Right renal pelvis (tissue), 4 donors: ENCODE results near the gene MATK. TPM values are rescaled to one million over a fixed set of nuclear protein-coding genes. Genes with fewer than 3 reads are reported as not detected.
"Not testable (repeated sequence)": the region's sequence is repeated elsewhere in the genome, so short reads cannot be mapped to it uniquely, and the experiment has no call there.

Experiments
- DNase-seq, 4 donors: peaks; one replicate each; pipeline ENCODE4 v3.0.0-alpha.2; 2013; ENCODE audit warnings: low read depth in 4 of 4, low spot score in 3 of 4, missing footprints in 1 of 4
- polyA plus RNA-seq, 4 donors: library from polyadenylated mRNA; unstranded; fragments of 120-200 nt; gene quantifications; one replicate each; pipeline ENCODE4 v1.2.1, GENCODE V29; 2013; ENCODE audit not compliant: insufficient read length in 4 of 4

MATK gene
- polyA plus RNA-seq, 4 donors, result 0.50 to 1.8 (median 1.1) TPM

GRCh38 chr19:3757705-3758104 is 28.5 kb downstream of the MATK start:
- DNase-seq, result not testable (repeated sequence)

DNA sequence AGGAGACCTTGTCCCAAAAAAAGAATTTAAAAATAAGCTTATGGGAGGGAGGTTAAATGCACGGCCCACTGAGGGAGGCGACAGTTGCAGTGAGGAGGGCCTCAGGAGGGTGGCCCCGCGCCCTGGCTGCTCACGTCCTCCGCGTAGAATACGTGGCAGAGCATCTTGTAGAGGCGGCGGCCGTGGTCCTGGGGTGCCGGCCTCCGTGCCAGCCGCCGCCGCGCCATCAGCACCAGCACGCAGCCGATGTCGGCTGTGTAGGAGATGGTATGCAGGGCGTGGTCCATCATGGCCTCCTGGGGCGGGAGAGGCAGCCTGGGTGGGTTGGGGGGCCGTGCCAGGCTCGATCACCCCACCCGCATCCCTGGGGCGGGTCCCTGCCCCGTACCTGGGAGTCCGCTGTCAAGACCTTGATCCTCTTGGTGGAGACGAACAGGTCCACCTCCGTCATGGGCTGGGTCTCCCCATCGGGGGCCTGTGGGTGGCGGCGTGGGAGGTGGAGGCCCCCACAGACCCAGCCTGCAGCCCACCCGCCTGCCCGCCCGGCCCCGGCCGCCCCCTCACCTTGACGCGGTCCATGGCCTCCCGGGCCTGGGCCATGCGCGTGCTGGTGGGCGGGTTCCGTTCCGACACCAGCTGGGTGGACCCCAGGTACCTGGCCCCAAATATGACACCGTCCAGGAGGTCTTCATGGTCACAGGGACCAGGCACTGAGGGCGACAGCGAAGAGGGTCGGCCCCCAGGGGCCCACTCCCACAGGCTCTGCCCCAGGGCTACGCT is 32.4 kb downstream of the MATK start:
- no peak for DNase-seq

- no peak for DNase-seq
Measured at GRCh38 chr19:3752492-3752891, 33.7 kb downstream of the MATK start.

DNA sequence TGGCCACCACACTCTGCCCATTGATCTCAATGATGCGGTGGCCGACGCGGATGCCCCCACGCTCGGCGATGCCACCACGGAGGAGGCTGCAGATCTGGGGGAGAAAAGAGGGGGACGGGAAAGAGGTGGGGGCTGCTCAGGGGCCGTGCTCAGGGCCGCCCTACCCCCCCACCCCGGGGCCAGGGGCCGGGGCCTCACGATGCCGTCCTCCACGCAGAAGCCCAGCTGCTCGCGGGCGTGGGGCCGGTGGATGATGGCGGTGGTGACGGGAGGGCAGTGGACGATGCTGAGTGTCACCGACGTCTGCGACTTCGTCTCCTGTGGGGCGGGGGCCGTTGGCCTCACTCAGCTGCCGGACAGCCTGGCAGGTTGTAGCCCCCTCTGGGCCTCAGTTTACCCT is 34.9 kb downstream of the MATK start:
- no peak for DNase-seq

- no peak for DNase-seq
Measured at GRCh38 chr19:3750211-3750610, 36.0 kb downstream of the MATK start.

DNA sequence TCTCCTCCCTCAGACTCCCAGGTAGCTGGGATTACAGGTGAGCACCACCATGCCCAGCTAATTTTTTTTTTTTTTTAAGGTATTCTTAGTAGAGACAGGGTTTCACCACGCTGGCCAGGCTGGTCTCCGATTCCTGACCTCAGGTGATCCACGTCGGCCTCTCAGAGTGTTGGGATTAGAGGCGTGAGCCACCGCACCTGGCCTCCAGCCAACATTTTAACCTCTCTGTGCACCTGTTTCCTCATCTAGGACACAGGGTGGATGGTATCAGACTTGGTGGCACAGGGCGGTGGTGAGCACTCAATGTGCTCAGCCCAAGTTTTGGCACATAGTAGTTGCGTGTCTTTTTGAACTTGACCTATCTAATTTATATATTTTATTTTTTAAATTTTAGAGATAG is 37.2 kb downstream of the MATK start:
- no peak for DNase-seq

DNA sequence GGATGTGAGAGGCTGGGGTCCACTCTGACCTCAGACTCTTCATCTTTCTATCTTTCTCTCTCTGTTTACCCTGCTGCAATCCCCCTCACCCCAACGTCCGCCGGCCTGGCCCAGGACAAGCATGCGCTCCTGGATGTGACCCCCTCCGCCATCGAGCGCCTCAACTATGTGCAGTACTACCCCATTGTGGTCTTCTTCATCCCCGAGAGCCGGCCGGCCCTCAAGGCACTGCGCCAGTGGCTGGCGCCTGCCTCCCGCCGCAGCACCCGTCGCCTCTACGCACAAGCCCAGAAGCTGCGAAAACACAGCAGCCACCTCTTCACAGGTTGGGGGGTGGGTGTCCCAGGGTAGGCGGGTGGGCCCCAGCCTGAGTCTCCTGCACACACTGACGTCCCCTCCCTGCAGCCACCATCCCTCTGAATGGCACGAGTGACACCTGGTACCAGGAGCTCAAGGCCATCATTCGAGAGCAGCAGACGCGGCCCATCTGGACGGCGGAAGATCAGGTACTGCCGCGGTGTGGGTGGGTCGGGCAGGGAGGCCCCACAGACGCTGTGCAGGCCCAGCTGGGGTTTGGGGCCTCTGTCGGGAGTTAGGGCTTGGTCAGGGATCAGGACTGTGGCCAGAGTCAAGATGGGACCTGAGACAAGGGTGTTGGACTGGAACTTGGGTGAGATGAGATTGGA is 39.7 kb downstream of the MATK start:
- DNase-seq, result no peak

DNA sequence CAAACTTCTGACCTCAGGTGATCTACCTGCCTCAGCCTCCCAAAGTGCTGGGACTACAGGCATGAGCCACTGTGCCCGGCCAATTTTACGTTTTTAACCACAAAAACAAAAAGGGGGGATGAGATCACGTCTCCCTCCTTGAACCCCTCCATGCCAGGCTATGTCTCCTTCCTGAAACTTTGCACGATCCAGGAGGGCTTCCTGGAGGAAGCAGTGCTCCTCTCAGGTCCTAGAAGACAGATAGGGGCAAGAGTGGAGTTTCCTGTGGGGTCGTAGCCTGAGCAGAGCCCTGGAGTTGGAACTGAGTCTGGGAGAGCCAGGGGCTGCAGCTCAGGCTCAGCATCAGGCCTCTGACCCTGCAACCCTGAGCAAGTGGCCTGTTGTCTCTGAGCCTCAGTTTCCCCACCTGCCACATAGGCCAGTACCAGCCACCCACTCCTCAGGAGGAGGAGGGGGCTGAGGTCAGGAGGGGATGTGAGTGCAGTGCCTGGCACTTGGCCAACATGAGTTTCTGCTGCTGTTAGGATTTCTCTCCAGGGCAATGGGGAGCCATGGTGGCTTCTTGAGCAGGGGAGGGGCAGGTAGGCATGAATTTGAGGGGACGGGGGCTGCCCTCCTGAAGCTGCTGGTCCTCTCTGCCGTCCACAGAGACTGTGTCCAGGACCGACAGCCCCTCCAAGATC is 40.7 kb downstream of the MATK start:
- no peak for DNase-seq

DNA sequence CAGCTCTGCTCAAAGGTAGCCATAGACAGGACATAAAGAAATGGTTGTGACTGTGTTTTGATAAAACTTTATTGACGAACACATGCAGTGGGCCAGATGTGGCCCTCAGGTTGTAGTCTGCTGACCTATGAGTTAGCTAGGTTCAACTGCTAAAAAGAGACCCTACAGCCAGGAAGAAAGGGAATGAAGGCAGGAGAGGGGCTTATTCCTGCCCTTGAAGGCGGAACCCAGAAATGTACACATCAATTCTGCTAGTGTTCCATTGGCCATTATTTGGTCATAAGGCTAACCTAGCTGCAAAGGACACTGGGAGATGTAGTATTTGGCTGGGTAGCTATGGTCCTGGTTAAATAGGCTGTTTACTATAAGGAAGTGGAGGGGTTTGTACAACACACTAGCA is 42.7 kb downstream of the MATK start:
- no peak for DNase-seq

- no peak for DNase-seq
Measured at GRCh38 chr19:3740431-3740830, 45.8 kb downstream of the MATK start.

GRCh38 chr19:3738477-3739220 is 47.5 kb downstream of the MATK start:
- no peak for DNase-seq

DNA sequence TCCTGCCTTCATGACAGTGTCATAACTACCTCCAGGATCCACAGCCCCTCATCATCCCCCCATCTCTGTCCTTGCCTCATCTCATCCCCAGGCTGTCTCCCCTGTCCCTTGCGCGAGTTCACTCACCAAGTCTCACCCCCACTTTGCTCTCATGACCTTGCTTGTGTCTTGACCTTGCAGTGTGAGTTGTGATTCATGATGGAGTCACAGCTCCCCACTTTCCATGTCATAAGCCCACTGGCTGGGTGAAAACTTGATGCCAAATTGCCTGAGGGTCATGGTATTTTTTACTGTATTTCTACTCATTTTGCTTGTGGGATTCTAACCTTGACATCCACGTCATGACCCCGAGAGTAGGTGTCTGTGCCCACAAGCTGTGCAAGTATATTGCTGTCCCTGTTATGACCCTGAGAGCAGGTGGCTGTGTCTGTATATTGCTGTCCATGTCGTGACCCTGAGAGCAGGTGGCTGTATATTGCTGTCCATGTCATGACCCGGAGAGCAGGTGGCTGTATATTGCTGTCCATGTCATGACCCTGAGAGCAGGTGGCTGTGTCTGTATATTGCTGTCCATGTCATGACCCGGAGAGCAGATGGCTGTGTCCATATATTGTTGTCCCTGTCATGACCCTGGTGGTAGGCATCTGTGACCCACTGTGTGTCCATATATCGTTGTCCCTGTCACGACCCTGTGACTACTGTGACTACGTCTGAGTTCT is 48.5 kb downstream of the MATK start:
- DNase-seq, result no peak

DNA sequence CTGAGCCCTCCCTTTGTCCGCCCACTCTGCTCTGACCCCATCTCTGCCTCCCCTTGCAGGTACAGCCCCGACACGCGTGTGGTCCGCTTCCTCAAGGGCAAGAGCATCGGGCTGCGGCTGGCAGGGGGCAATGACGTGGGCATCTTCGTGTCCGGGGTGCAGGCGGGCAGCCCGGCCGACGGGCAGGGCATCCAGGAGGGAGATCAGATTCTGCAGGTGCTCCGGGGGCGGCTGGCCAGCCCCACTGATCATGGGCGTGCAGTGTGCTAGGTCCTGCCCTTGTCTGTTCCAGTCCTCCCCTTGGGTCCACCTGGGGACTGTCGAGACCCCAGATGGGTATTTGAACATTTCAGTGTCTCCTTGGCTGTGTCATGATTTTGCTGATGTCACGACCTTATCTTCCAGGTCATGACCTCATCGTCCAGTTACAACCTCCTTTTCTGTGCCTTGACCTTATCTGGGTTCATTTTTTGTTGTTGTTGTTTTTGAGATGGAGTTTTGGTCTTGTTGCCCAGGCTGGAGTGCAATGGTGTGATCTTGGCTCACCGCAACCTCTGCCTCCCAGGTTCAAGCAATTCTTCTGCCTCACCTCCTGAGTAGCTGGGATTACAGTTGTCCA is 50.0 kb downstream of the MATK start:
- no peak for DNase-seq

DNA sequence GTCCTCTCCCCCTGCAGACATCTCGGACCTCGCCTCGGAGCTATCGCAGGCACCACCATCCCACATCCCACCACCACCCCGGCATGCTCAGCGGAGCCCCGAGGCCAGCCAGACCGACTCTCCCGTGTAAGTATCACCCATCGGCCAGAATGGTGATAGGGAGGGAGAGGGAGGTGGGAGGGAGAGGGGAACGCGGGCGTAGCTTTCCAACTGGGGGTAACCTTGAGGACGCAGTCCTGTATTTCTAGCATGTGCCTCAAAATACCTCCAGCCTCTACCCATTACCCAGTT is 51.9 kb downstream of the MATK start:
- DNase-seq, result no peak

GRCh38 chr19:3733549-3734309 is 52.5 kb downstream of the MATK start:
- DNase-seq, result no peak

- no peak for DNase-seq
Measured at GRCh38 chr19:3732108-3732507, 54.1 kb downstream of the MATK start.

DNA sequence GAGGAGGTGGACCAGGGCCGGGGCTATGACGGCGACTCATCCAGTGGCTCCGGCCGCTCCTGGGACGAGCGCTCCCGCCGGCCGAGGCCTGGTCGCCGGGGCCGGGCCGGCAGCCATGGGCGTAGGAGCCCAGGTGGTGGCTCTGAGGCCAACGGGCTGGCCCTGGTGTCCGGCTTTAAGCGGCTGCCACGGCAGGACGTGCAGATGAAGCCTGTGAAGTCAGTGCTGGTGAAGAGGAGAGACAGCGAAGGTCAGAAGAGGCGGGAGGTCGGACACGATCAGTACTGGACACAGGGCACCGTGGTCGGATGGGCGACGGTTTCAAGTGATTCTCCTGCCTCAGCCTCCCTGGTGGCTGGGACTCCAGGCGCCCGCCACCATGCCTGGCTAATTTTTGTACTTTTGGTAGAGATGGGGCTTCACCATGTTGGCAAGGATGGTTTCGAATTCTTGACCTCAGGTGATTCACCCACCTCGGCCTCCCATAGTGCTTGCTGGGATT is 55.7 kb downstream of the MATK start:
- DNase-seq, result no peak
